Activated CD4-positive, alpha-beta T cell treated with anti-CD3 and anti-CD28 coated beads for 36 hours (primary cell): Measurements from ENCODE around the gene SETDB1. TPM values are rescaled to one million over a fixed set of nuclear protein-coding genes. Genes with fewer than 3 reads are reported as not detected.

Source experiments
- ATAC-seq: fragments of 200-7000 bp; cut with Tn5 transposase; one replicate; pipeline ENCODE4 v1.10.0; 2021; ENCODE audit warnings: mild to moderate bottlenecking, moderate library complexity
- CTCF ChIA-PET: fragments of 350-600 bp; sonication (Branson Sonifier 250); formaldehyde crosslinking; loops from one replicate; lab custom pipeline; 2021; ENCODE audit warnings: antibody characterized with exemption; lab: Charles Lee
- POLR2A ChIA-PET: fragments of 350-600 bp; sonication (Branson Sonifier 250); formaldehyde crosslinking; loops from one replicate; lab custom pipeline; 2021; ENCODE audit warnings: antibody characterized with exemption, inconsistent platforms; lab: Charles Lee
- DNase-seq: peaks from one replicate; pipeline ENCODE4 v3.0.0-alpha.2; 2020
- H3K27ac Mint-ChIP-seq: one replicate; pipeline ENCODE4 v1.8.0; 2021; ENCODE audit warnings: mixed read lengths
- H3K27me3 Mint-ChIP-seq: one replicate; pipeline ENCODE4 v1.8.0; 2021; ENCODE audit warnings: mixed read lengths
- H3K36me3 Mint-ChIP-seq: one replicate; pipeline ENCODE4 v1.8.0; 2021; ENCODE audit warnings: low read depth, mixed read lengths
- H3K4me1 Mint-ChIP-seq: one replicate; pipeline ENCODE4 v1.8.0; 2021; ENCODE audit warnings: mixed read lengths
- H3K4me3 Mint-ChIP-seq: one replicate; pipeline ENCODE4 v1.8.0; 2021; ENCODE audit warnings: mild to moderate bottlenecking, moderate library complexity, mixed read lengths
- H3K9me3 Mint-ChIP-seq: one replicate; pipeline ENCODE4 v1.8.0; 2021; ENCODE audit warnings: low read depth, mixed read lengths
- intact Hi-C, 2 experiments: fragments of 100-400 bp; cut with DNase I in 1 of 2; cut with micrococcal nuclease in 1 of 2; formaldehyde crosslinking; loops; one replicate each; pipeline versions ENCODE4 v1.14.2 to v1.15.1; 2022 to 2024; cut with DNase I, micrococcal nuclease
- total RNA-seq, 2 experiments: library from RNA; stranded (reverse); gene quantifications; one replicate each; pipeline ENCODE4 v1.2.3, GENCODE V29; 2021

Gene SETDB1
- total RNA-seq, 2 experiments from 2014 or later: 48.8 to 52.7 TPM

DNA sequence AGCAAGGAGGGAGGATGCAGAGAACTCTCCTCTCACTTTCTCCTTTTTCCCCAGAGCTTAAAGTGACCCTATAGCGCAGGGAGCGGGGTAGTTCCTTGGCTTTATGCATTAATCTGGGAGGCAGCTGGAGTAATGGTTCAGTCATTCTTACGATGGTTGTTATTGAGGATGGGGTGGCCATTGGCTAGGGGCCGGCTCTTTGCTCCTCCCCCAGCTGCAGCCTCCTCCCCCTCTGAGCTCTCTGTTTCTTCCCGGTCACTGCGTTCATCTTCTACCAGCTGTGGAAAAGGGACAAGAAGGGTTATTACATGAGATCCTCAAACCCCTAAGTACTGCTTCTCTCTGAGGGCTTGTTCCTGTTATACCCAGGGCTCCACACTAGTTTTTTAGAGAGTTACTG, 39.8 kb downstream of the SETDB1 start:
- Mint-ChIP-seq H3K9me3 (no peaks in the 10 kb centered on the region), H3K36me3 (peaks cover 65% of the 10 kb centered on the region), H3K4me1 (peaks cover 15% of the 10 kb centered on the region), H3K27me3 (no peaks in the 10 kb centered on the region), H3K4me3 (no peak overlapping the region), H3K27ac (no peak overlapping the region)
- intact Hi-C loops: no loop called here
- ChIA-PET POLR2A (interaction anchor here (0.6 kb wide), 1 partner anchor 8 kb away, joined by 3 read pairs; no protein-coding TSS in a partner anchor), CTCF (interaction anchor here (0.6 to 2.0 kb wide), 6 partner anchors 10 to 61 kb away, joined by 3 to 7 read pairs (median 4); partner anchors contain the start of gene ANXA9)
- DNase-seq (no peak), ATAC-seq (no peak)

DNA sequence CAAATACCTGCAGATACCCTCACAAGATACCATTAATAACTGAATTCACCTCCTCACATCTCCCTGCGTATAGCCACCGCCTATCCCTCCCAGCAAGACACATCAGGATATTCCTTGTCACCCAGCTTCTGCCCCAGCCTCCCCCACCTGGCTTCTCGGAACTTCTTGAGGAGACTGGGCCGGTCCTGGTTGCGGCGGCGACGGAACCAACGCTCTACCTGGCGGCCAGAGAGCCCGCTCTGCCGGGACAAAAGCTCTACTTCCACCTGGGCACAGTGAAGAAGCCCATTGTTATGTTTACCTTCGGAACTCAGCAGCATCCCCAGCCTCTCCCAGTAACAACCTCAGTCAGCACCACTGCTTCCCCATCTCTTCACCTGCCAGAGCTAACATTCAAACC, 41.8 kb downstream of the SETDB1 start:
- H3K27me3 Mint-ChIP-seq: no peaks in the 10 kb centered on the region
- ATAC-seq (no peak), DNase-seq (no peak)
- H3K9me3 Mint-ChIP-seq: no peaks in the 10 kb centered on the region
- peak overlapping the region; percentile 15 for H3K27ac Mint-ChIP-seq
- CTCF ChIA-PET: interaction anchor here (1.0 kb wide), 1 partner anchor 22 kb away, joined by 3 read pairs; no protein-coding TSS in a partner anchor
- H3K36me3 Mint-ChIP-seq: peaks cover 53% of the 10 kb centered on the region
- intact Hi-C loops: no loop called here
- H3K4me3 Mint-ChIP-seq: no peak overlapping the region
- H3K4me1 Mint-ChIP-seq: peaks cover 28% of the 10 kb centered on the region
- POLR2A ChIA-PET: no interaction called here

DNA sequence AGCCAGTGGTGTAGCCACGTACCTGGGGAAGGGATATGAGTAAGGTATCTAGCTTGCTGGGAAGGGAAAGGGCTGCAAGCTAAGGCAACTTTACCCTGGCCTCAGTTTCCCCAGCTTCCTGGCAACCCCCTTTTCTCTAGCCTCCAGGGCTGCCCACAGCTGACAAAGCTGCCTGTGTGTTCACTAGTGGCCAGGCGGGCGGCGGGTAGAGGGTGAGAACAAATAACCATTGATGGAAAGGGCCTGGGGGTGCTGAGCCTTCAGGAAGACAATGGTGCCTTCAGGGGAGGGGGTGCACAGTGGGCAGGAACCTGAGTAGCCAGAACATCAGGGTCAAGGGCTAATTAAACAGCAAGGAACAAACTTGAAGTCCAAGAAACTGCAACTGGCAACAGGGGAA, 42.3 kb downstream of the SETDB1 start:
- H3K9me3 Mint-ChIP-seq: no peaks in the 10 kb centered on the region
- CTCF ChIA-PET: interaction anchor here (0.6 to 1.0 kb wide), 2 partner anchors 22 to 299 kb away, joined by 3 read pairs; no protein-coding TSS in a partner anchor
- peaks cover 32% of the 10 kb centered on the region for H3K4me1 Mint-ChIP-seq
- intact Hi-C loops: no loop called here
- H3K36me3 Mint-ChIP-seq: peaks cover 52% of the 10 kb centered on the region
- ATAC-seq: no peak
- no peaks in the 10 kb centered on the region for H3K27me3 Mint-ChIP-seq
- H3K4me3 Mint-ChIP-seq: no peak overlapping the region
- POLR2A ChIA-PET: interaction anchor here (0.7 kb wide), 1 partner anchor 9 kb away, joined by 3 read pairs; no protein-coding TSS in a partner anchor
- H3K27ac Mint-ChIP-seq: no peak overlapping the region
- no peak for DNase-seq

DNA sequence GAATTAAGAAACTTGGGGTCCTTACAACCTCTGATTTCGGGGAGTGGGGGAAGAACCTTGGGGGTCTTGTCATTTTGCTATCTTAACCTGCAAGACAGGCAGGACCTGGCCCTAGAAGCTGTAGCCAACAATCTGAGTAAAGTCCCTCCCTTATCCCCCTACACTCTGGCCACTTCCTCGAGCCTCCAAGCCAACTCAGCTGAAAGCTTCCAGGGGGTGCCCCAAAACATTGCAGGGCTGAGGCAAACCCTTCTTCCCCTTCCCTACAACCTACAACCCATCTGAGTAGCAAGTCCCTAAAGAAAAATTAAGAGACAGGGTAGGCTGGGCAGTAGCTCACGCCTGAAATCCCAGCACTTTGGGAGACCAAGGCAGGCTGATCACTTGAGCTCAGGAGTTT, 43.5 kb downstream of the SETDB1 start:
- CTCF ChIA-PET: interaction anchor here (0.6 to 1.8 kb wide), 6 partner anchors 9 to 589 kb away, joined by 3 to 8 read pairs (median 4); no protein-coding TSS in a partner anchor
- DNase-seq (no peak), ATAC-seq (no peak)
- H3K4me1 Mint-ChIP-seq: peaks cover 32% of the 10 kb centered on the region
- no peak overlapping the region for H3K4me3 Mint-ChIP-seq
- POLR2A ChIA-PET: interaction anchor here (0.5 to 0.8 kb wide), 3 partner anchors 340 to 386 kb away, joined by 3 read pairs; partner anchors contain the start of gene ENSA
- H3K36me3 Mint-ChIP-seq: peaks cover 41% of the 10 kb centered on the region
- peak overlapping the region; percentile 7 for H3K27ac Mint-ChIP-seq
- intact Hi-C loops: loop anchor here (10.0 kb wide), 2 partner anchors 275 to 505 kb away; partner anchors contain the start of gene GOLPH3L (in 1 of the 2)
- no peaks in the 10 kb centered on the region for H3K9me3 Mint-ChIP-seq
- H3K27me3 Mint-ChIP-seq: no peaks in the 10 kb centered on the region

DNA sequence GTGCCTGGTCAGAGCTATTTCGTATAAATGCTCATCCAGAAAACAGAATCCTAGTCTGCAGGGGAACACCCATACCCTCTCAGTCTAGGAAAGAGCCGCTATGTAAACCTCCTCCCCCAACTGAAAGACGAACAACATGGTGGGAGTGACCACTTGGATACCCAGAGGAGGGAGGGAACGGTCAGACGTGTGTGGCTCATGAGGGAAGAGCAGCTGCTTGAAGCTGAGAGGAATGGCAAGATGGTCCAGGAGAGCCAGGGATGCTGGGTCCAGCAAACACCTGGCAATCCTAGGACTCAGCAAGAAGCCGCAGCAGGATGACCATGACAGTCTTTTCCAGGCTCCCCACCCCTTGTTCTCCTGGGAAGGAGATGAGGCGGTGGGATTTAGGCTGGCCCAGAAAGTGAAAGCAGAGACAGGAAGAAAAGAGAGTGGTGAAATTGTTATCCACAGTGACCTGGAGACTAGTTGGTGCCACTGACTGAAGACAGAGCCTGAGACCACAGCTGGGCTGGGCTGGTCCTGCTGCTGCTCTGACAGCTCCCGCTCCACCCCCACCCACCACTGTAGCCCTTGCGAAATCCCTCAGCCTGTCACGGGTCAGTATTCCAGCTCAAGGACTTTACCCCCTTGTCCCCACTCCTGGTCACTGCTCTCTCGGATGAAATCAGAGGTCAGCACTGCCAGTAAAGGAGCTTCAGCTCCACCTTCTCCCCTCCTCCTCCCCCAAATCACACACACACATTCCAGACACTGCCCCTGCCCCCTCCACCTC, 44.8 kb downstream of the SETDB1 start:
- DNase-seq: no peak
- CTCF ChIA-PET: interaction anchor here (0.5 to 1.8 kb wide), 9 partner anchors 8 to 822 kb away, joined by 3 to 8 read pairs (median 3); no protein-coding TSS in a partner anchor
- peaks cover 39% of the 10 kb centered on the region for H3K4me1 Mint-ChIP-seq
- POLR2A ChIA-PET: interaction anchor here (0.6 to 0.7 kb wide), 2 partner anchors 31 to 509 kb away, joined by 3 to 7 read pairs; no protein-coding TSS in a partner anchor
- intact Hi-C loops: loop anchor here (10.0 kb wide), 2 partner anchors 276 to 506 kb away; partner anchors contain the start of gene GOLPH3L (in 1 of the 2)
- H3K36me3 Mint-ChIP-seq: peaks cover 31% of the 10 kb centered on the region
- no peak for ATAC-seq
- H3K27ac Mint-ChIP-seq: peak overlapping the region; percentile 87
- H3K4me3 Mint-ChIP-seq: peak overlapping the region; percentile 23
- no peaks in the 10 kb centered on the region for H3K27me3 Mint-ChIP-seq
- H3K9me3 Mint-ChIP-seq: no peaks in the 10 kb centered on the region

DNA sequence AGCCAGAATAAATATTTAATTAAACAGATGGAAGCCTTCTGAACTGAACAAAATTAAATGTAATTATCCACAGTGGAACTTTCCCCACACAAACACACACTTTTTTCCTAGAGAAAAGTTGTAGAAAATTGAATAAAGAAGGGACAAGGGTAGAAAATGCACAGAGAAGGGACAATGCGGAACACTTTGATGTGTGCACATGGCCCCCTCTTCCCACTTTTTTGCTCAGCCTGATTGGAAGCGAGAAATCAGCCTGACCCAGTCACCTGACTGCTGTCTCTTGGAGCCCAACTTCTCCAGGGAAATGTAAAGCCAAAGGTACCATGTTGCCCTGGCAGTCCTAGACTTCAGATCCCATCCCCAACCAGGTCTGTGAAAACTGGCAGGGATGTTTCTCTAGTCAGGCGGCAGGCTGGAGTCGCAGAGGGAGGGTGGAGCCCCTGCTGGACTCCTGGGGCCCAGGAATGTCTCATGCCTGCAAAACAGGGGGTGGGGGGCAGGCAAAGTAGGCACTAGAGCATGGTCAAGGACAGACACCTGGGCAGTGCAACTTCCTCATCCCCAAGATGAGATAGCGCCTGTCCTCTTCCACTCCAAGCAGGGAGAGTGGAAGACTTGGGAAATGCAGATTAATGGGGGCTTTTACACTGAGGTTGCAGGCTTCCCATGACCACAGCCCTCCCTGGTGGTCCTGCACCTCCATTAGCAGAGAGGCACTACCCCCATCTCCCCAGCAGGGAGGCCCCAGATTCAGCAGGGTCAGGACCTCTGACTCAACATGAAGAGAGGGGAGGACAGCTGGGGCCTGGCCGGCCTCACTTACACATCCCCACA, 45.6 kb downstream of the SETDB1 start:
- no peak for ATAC-seq
- no peaks in the 10 kb centered on the region for H3K9me3 Mint-ChIP-seq
- peak overlapping the region; percentile 88 for H3K4me3 Mint-ChIP-seq
- H3K27me3 Mint-ChIP-seq: no peaks in the 10 kb centered on the region
- peaks cover 47% of the 10 kb centered on the region for H3K4me1 Mint-ChIP-seq
- intact Hi-C loops: loop anchor here (10.0 kb wide), 2 partner anchors 277 to 507 kb away; partner anchors contain the start of gene GOLPH3L (in 1 of the 2)
- ChIA-PET POLR2A (interaction anchor here (0.5 to 0.6 kb wide), 3 partner anchors 77 to 510 kb away, joined by 3 to 7 read pairs (median 3); no protein-coding TSS in a partner anchor), CTCF (interaction anchor here (0.6 to 1.4 kb wide), 3 partner anchors 9 to 692 kb away, joined by 3 read pairs; no protein-coding TSS in a partner anchor)
- H3K27ac Mint-ChIP-seq: peak overlapping the region; percentile 87
- peak; percentile 24 for DNase-seq
- H3K36me3 Mint-ChIP-seq: peaks cover 25% of the 10 kb centered on the region

DNA sequence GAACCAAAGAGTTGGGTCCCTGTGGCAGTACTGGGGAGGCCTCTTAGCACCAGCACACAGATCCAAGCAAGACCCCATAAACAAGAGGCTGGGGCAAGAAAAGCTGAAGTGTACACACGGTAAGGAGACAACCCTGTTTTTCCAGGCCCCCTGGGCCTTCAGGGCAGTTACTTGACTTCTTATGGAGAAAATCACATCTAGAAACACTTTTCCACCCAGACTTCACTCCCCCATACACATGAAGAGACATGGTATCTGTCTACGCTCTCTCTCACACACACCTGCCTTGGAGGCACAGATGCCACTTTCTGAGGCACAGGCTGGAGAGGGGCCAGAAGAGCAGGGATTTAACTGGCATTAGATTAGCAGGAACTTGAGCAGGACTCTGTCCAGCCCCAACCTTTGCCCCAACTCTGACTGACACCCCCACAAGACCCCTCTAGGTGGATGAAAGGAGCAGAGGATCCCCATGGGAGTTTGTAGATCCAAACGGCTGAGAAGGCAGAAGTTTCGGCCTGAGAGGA, 46.3 kb downstream of the SETDB1 start:
- Mint-ChIP-seq H3K27ac (peak overlapping the region; percentile 87), H3K36me3 (peaks cover 23% of the 10 kb centered on the region), H3K9me3 (no peaks in the 10 kb centered on the region), H3K4me1 (peaks cover 54% of the 10 kb centered on the region), H3K27me3 (no peaks in the 10 kb centered on the region), H3K4me3 (peak overlapping the region; percentile 88)
- CTCF ChIA-PET: interaction anchor here (0.6 to 1.4 kb wide), 3 partner anchors 10 to 311 kb away, joined by 3 to 4 read pairs (median 3); no protein-coding TSS in a partner anchor
- DNase-seq: no peak
- no peak for ATAC-seq
- intact Hi-C loops: loop anchor here (10.0 kb wide), 2 partner anchors 278 to 508 kb away; partner anchors contain the start of gene GOLPH3L (in 1 of the 2)
- POLR2A ChIA-PET: interaction anchor here (0.6 kb wide), 1 partner anchor 77 kb away, joined by 3 read pairs; no protein-coding TSS in a partner anchor

DNA sequence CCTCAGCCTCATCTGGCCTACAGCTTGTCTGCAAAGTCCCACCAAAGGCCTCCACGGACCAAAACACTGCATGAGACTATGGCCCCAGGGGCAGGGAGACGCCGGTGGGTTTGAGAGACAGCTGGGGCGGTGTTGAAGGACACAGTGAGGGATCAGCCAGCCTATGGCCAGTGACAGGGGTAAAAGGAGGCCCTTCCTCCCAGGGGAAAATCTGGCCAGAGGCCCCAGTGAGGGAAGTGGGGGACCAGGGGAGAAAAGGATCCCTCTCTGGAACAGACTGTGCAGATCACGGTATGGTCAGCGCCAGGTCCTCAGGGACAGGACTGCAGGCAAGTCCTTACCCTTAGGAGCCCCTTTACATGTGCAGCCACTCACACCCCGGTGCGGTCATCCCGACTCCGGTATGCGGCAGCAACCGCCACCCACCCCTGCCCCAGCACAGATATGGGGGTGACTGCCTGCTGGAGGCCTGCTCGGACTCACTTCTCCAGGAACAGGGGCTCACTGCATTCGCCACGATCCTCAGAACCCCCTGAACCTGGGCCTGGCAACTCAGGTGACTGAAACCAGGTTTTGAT, 47.2 kb downstream of the SETDB1 start:
- Mint-ChIP-seq H3K9me3 (no peaks in the 10 kb centered on the region), H3K27ac (peak overlapping the region; percentile 87), H3K4me3 (peak overlapping the region; percentile 88), H3K36me3 (peaks cover 15% of the 10 kb centered on the region), H3K27me3 (no peaks in the 10 kb centered on the region), H3K4me1 (peaks cover 58% of the 10 kb centered on the region)
- ChIA-PET POLR2A (interaction anchor here (0.7 to 1.8 kb wide), 3 partner anchors 8 to 33 kb away, joined by 3 to 9 read pairs (median 3); partner anchors contain the start of gene MINDY1), CTCF (interaction anchor here (0.6 to 3.8 kb wide), 9 partner anchors 9 to 448 kb away, joined by 3 to 15 read pairs (median 3); partner anchors contain the start of gene MINDY1)
- intact Hi-C loops: loop anchor here (10.0 kb wide), 2 partner anchors 279 to 509 kb away; partner anchors contain the start of gene GOLPH3L (in 1 of the 2)
- ATAC-seq: no peak
- peak; percentile 49 for DNase-seq

DNA sequence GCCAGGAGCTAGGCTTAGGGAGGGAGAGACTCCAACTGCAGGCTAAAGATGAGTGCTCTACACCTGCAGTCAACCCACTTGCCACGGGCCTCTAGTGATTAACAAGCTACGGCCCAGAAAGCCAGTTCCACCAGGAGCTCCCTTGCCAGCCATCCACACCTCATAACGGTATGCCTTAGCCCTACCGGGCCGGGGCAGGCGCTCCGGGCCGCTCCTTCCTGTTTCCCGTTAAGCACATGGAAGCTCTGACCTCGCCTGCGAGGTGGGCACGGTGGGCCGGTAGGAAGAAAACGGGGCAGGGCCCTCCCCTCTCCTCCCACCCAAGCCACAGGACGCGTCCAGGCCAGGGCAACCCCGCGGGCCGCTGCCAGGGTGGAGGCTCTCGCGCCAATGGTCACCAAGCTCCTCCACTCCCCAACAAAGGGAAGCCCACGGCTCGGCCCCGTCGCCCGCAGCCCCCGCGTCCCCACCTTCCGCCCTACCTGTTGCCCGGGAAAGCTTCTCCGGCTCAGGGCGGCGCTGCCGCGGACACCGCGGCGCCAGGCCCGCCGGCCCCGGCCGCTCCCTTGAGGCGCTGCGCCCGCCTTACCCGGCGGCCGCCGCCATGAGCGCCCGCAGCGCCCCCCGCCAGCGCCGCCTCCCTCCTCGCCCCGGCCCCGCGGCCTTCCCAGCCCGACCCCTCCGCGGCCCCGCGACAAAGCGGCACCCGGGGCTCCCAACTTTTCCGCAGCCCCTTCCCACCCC, 47.8 kb downstream of the SETDB1 start:
- ChIA-PET POLR2A (interaction anchor here (0.7 to 1.8 kb wide), 3 partner anchors 8 to 32 kb away, joined by 3 to 9 read pairs (median 3); partner anchors contain the start of gene MINDY1), CTCF (interaction anchor here (0.5 to 3.8 kb wide), 7 partner anchors 10 to 702 kb away, joined by 3 to 15 read pairs (median 3); partner anchors contain the start of genes C1orf54 and MINDY1)
- peaks cover 10% of the 10 kb centered on the region for H3K36me3 Mint-ChIP-seq
- peak; percentile 67 for DNase-seq
- ATAC-seq: peak; percentile 27
- H3K27me3 Mint-ChIP-seq: no peaks in the 10 kb centered on the region
- peaks cover 63% of the 10 kb centered on the region for H3K4me1 Mint-ChIP-seq
- H3K27ac Mint-ChIP-seq: peak overlapping the region; percentile 87
- H3K9me3 Mint-ChIP-seq: no peaks in the 10 kb centered on the region
- intact Hi-C loops: loop anchor here (1.0 to 10.0 kb wide), 10 partner anchors 34 to 509 kb away; partner anchors contain the start of genes GOLPH3L (in 2 of the 2), ARNT (in 1 of the 2), CDC42SE1 (in 1 of the 2) and ENSA (in 1 of the 2)
- peak overlapping the region; percentile 88 for H3K4me3 Mint-ChIP-seq
